ENCODE data around the gene EMILIN1.
A peak's percentile ranks its signal among the peaks of the same experiment; 100 is the strongest.
"Not testable (repeated sequence)": the region's sequence is repeated elsewhere in the genome, so short reads cannot be mapped to it uniquely, and the experiment has no call there.

Gene EMILIN1

GRCh38 chr2:27094353-27094984 is 16.1 kb downstream of the EMILIN1 start:
- DNase-seq (ENCODE audit: low read depth in 2 of 2), result no peak

GRCh38 chr2:27095427-27095744 is 17.0 kb downstream of the EMILIN1 start:
- no peak for DNase-seq (ENCODE audit: low read depth in 2 of 2)

GRCh38 chr2:27095745-27096651 is 17.6 kb downstream of the EMILIN1 start:
- no peak for DNase-seq (ENCODE audit: low read depth in 2 of 2)

GRCh38 chr2:27096748-27097297 is 18.4 kb downstream of the EMILIN1 start:
- DNase-seq (ENCODE audit: low read depth in 2 of 2), result no peak

GRCh38 chr2:27097341-27097740 is 18.9 kb downstream of the EMILIN1 start:
- no peak for DNase-seq (ENCODE audit: low read depth in 2 of 2)

- no peak for DNase-seq (ENCODE audit: low read depth in 2 of 2)
Measured at GRCh38 chr2:27099334-27099955, 21.0 kb downstream of the EMILIN1 start.

- no peak for DNase-seq (ENCODE audit: low read depth in 2 of 2)
Measured at GRCh38 chr2:27100036-27100435, 21.6 kb downstream of the EMILIN1 start.

- no peak for DNase-seq (ENCODE audit: low read depth in 2 of 2)
Measured at GRCh38 chr2:27102329-27102728, 23.9 kb downstream of the EMILIN1 start.

- no peak for DNase-seq (ENCODE audit: low read depth in 2 of 2)
Measured at GRCh38 chr2:27105981-27106380, 27.6 kb downstream of the EMILIN1 start.

GRCh38 chr2:27108221-27108620 is 29.8 kb downstream of the EMILIN1 start:
- no peak for DNase-seq (ENCODE audit: low read depth in 2 of 2)

- no peak for DNase-seq (ENCODE audit: low read depth in 2 of 2)
Measured at GRCh38 chr2:27109083-27109482, 30.7 kb downstream of the EMILIN1 start.

GRCh38 chr2:27110603-27111352 is 32.4 kb downstream of the EMILIN1 start:
- DNase-seq (ENCODE audit: low read depth in 2 of 2), result not testable (repeated sequence)

- not testable (repeated sequence) for DNase-seq (ENCODE audit: low read depth in 2 of 2)
Measured at GRCh38 chr2:27111392-27112078, 33.1 kb downstream of the EMILIN1 start.

GRCh38 chr2:27115519-27115918 is 37.1 kb downstream of the EMILIN1 start:
- no peak for DNase-seq (ENCODE audit: low read depth in 2 of 2)

GRCh38 chr2:27117995-27118524 is 39.6 kb downstream of the EMILIN1 start:
- no peak for DNase-seq (ENCODE audit: low read depth in 2 of 2)

- peak in 1 of 2 donors; percentile 27 for DNase-seq (ENCODE audit: low read depth in 2 of 2)
Measured at GRCh38 chr2:27118525-27119329, 40.3 kb downstream of the EMILIN1 start, which contains the start of gene CGREF1. Gene CGREF1 (minus strand): TSS chr2:27119128. CDS start chr2:27104366, 14,762 bp downstream.

- not testable (repeated sequence) for DNase-seq (ENCODE audit: low read depth in 2 of 2)
Measured at GRCh38 chr2:27119330-27119670, 40.9 kb downstream of the EMILIN1 start.

- no peak for DNase-seq (ENCODE audit: low read depth in 2 of 2)
Measured at GRCh38 chr2:27121906-27122305, 43.5 kb downstream of the EMILIN1 start.

- DNase-seq (ENCODE audit: low read depth in 2 of 2), result no peak
Measured at GRCh38 chr2:27122791-27123190, 44.4 kb downstream of the EMILIN1 start.

Data from stimulated activated CD4-positive, alpha-beta T cell treated with anti-CD3 and anti-CD28 coated beads, Interleukin-1b, Interleukin-23, amount 100 ng/mL, for 4 hours (primary cell).